Esophagus muscularis mucosa (tissue), 4 donors: ENCODE data around the gene ATF3.

Source experiments
- EP300 ChIP-seq: sonication (generic); formaldehyde crosslinking; IDR thresholded peaks from one replicate; pipeline ENCODE4 v1.6.1; 2017; ENCODE audit warnings: antibody characterized with exemption
- POLR2A ChIP-seq: fragments of 450-650 bp; IDR thresholded peaks from one replicate; pipeline ENCODE4 v1.6.1; 2017; ENCODE audit warnings: antibody characterized with exemption, moderate library complexity, mild to moderate bottlenecking, low read depth
- POLR2AphosphoS5 ChIP-seq, 2 donors: sonication (generic); formaldehyde crosslinking; IDR thresholded peaks; one replicate each; pipeline ENCODE4 v1.6.1; 2017; ENCODE audit warnings: antibody characterized with exemption in 2 of 2
- TF ChIP-seq, protein P1 (sequence below), 3 experiments: fragments of 200-600 bp in 2 of 3; fragments of 450-650 bp in 1 of 3; sonication (generic) in 2 of 3; IDR thresholded peaks; one replicate each; pipeline ENCODE4 v1.5.1; 2017 to 2019; ENCODE audit warnings: antibody characterized with exemption in 3 of 3, mild to moderate bottlenecking in 2 of 3, moderate library complexity in 1 of 3

DNA sequence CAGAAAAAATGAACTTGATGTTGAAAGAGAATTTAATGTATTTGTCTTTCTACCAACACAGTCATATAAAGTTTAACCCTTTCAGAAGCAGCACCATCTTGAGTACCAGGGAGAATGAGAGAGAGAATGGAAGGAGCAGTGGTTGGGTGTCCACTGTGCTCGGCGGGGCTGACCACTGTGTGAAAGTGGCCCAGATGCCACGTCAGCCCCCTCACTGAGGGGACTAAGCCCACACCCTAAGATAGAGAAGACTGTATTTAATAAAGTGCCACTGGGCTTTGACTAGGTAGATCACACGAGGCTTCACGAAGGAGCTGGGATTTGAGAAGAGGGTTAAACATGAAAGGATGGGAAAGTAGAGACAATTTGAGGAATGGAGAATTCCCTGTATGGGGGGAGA, 59.9 kb downstream of the ATF3 start:
- TF ChIP-seq, protein P1, sequence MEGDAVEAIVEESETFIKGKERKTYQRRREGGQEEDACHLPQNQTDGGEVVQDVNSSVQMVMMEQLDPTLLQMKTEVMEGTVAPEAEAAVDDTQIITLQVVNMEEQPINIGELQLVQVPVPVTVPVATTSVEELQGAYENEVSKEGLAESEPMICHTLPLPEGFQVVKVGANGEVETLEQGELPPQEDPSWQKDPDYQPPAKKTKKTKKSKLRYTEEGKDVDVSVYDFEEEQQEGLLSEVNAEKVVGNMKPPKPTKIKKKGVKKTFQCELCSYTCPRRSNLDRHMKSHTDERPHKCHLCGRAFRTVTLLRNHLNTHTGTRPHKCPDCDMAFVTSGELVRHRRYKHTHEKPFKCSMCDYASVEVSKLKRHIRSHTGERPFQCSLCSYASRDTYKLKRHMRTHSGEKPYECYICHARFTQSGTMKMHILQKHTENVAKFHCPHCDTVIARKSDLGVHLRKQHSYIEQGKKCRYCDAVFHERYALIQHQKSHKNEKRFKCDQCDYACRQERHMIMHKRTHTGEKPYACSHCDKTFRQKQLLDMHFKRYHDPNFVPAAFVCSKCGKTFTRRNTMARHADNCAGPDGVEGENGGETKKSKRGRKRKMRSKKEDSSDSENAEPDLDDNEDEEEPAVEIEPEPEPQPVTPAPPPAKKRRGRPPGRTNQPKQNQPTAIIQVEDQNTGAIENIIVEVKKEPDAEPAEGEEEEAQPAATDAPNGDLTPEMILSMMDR (IDR thresholded peaks at IDR 0.05) = no peak
- TF ChIP-seq POLR2A (no peak), POLR2AphosphoS5 (IDR thresholded peaks at IDR 0.05) (no peak), EP300 (no peak)
